HCT116 (cell line): ENCODE data around the gene AMHR2. TPM values are rescaled to one million over a fixed set of nuclear protein-coding genes. Genes with fewer than 3 reads are reported as not detected.

Source experiments
- ATAC-seq: fragments of 200-7000 bp; cut with Tn5 transposase; 2 replicates; pipeline ENCODE4 v1.9.1; 2020; ENCODE audit warnings: mild to moderate bottlenecking, moderate library complexity
- BruUV-seq: library from RNA; stranded (reverse); fragments of 400-500 nt; replicated peaks from 2 replicates; lab custom pipeline; 2021; lab: Mats Ljungman, UMichigan
- CTCF ChIA-PET: fragments of 300-600 bp; sonication (Branson Sonifier 250); formaldehyde crosslinking; loops from one replicate; lab custom pipeline; 2021; ENCODE audit warnings: antibody characterized with exemption; lab: Charles Lee
- POLR2A ChIA-PET: fragments of 300-600, 350-600 bp; sonication (Branson Sonifier 250); formaldehyde crosslinking; loops from one replicate; lab custom pipeline; 2021; ENCODE audit warnings: antibody characterized with exemption; lab: Charles Lee
- RAD21 ChIA-PET, 2 experiments: fragments of 300-600 bp; sonication (Branson Sonifier 250); formaldehyde crosslinking; loops; one replicate each; lab custom pipeline; 2023; ENCODE audit warnings: low total read pairs in 2 of 2; ENCODE audit not compliant: uncharacterized antibody in 2 of 2, unreplicated experiment in 2 of 2, low non-redundant PET in 1 of 2; lab: Charles Lee
- DNase-seq: peaks from one replicate; pipeline ENCODE4 v3.0.0-alpha.2; 2010; ENCODE audit warnings: low read depth, low spot score
- H2AFZ ChIP-seq: fragments of 200-600 bp; shearing (Covaris generic), sonication (generic); 2 replicates; pipeline ENCODE4 v1.6.1; 2017; ENCODE audit warnings: low read depth, mixed run types, mixed read lengths, antibody characterized with exemption, low read length; ENCODE audit not compliant: poor library complexity, severe bottlenecking
- H3K27ac ChIP-seq: 2 replicates; pipeline ENCODE4 v1.5.1; 2012; ENCODE audit warnings: low read depth, low read length
- H3K27me3 ChIP-seq: fragments of 200-600 bp; sonication (generic); 2 replicates; pipeline ENCODE4 v1.6.1; 2016; ENCODE audit warnings: mixed run types, low read length, mixed read lengths; ENCODE audit not compliant: insufficient read depth
- H3K36me3 ChIP-seq, 2 experiments: fragments of 200-500 bp in 1 of 2; fragments of 200-600 bp in 1 of 2; sonication (Bioruptor generic) in 1 of 2; sonication (generic) in 1 of 2; 2 replicates each; pipeline versions ENCODE4 v1.5.1 to v1.6.1; 2014 to 2016; ENCODE audit warnings: low read length in 2 of 2, inconsistent platforms in 1 of 2, mixed read lengths in 1 of 2, mixed run types in 1 of 2; ENCODE audit not compliant: insufficient read depth in 2 of 2, control insufficient read depth in 1 of 2
- H3K4me1 ChIP-seq, 2 experiments: fragments of 200-600 bp in 1 of 2; sonication (generic) in 1 of 2; 2 replicates each; pipeline versions ENCODE4 v1.5.1 to v1.6.1; 2012 to 2017; ENCODE audit warnings: low read length in 2 of 2, inconsistent platforms in 1 of 2, mild to moderate bottlenecking in 1 of 2, mixed read lengths in 1 of 2, mixed run types in 1 of 2, moderate library complexity in 1 of 2; ENCODE audit not compliant: insufficient read depth in 2 of 2, control insufficient read depth in 1 of 2
- H3K4me2 ChIP-seq: fragments of 200-600 bp; sonication (generic); 2 replicates; pipeline ENCODE4 v1.6.1; 2017; ENCODE audit warnings: mixed run types, low read length, mixed read lengths
- H3K4me3 ChIP-seq, 2 experiments: fragments of 200-600 bp in 1 of 2; sonication (generic) in 1 of 2; replicated peaks in 1 of 2; 2 replicates each; pipeline ENCODE4 v1.5.1; 2011 to 2016; ENCODE audit warnings: low read length in 2 of 2, control low read depth in 1 of 2, low read depth in 1 of 2, mild to moderate bottlenecking in 1 of 2, mixed read lengths in 1 of 2, mixed run types in 1 of 2
- H3K79me2 ChIP-seq: fragments of 200-600 bp; sonication (generic); 2 replicates; pipeline ENCODE4 v1.6.1; 2017; ENCODE audit warnings: mild to moderate bottlenecking, mixed run types, low read length, moderate library complexity, mixed read lengths; ENCODE audit not compliant: insufficient read depth
- H3K9ac ChIP-seq: fragments of 200-600 bp; sonication (generic); 2 replicates; pipeline ENCODE4 v1.6.1; 2016; ENCODE audit warnings: low read length, mixed read lengths
- H3K9me2 ChIP-seq: fragments of 200-600 bp; sonication (generic), shearing (Covaris generic); 2 replicates; pipeline ENCODE4 v1.6.1; 2017; ENCODE audit warnings: mixed run types, mild to moderate bottlenecking, moderate library complexity; ENCODE audit not compliant: insufficient read depth
- H3K9me3 ChIP-seq, 2 experiments: fragments of 200-500 bp in 1 of 2; fragments of 200-600 bp in 1 of 2; sonication (Bioruptor generic) in 1 of 2; sonication (generic) in 1 of 2; 2 replicates each; pipeline ENCODE4 v1.6.1; 2014 to 2017; ENCODE audit warnings: low read length in 2 of 2, mixed read lengths in 2 of 2, inconsistent platforms in 1 of 2, low read depth in 1 of 2, mild to moderate bottlenecking in 1 of 2, mixed run types in 1 of 2, moderate library complexity in 1 of 2; ENCODE audit not compliant: control insufficient read depth in 1 of 2, insufficient read depth in 1 of 2
- H4K20me1 ChIP-seq: fragments of 200-600 bp; sonication (generic), shearing (Covaris generic); 2 replicates; pipeline ENCODE4 v1.6.1; 2017; ENCODE audit warnings: mixed run types, mild to moderate bottlenecking, moderate library complexity; ENCODE audit not compliant: insufficient read depth
- CEBPB ChIP-seq: IDR thresholded peaks from 2 replicates; pipeline ENCODE4 v1.6.1; 2012; ENCODE audit warnings: low read depth
- EGR1 ChIP-seq: IDR thresholded peaks from 2 replicates; pipeline ENCODE4 v1.6.1; 2012; ENCODE audit warnings: low read depth
- EZH2phosphoT487 ChIP-seq: fragments of 200-600 bp; IDR thresholded peaks from 2 replicates; pipeline ENCODE4 v1.6.1; 2018; ENCODE audit warnings: antibody characterized with exemption, borderline replicate concordance
- FOSL1 ChIP-seq: IDR thresholded peaks from 2 replicates; pipeline ENCODE4 v1.6.1; 2012; ENCODE audit warnings: low read depth
- JUND ChIP-seq: IDR thresholded peaks from 2 replicates; pipeline ENCODE4 v1.6.1; 2012
- POLR2AphosphoS5 ChIP-seq: IDR thresholded peaks from 2 replicates; pipeline ENCODE4 v1.6.1; 2011; ENCODE audit warnings: mild to moderate bottlenecking, low read depth, low read length, moderate library complexity
- RAD21 ChIP-seq: IDR thresholded peaks from 2 replicates; pipeline ENCODE4 v1.6.1; 2012; ENCODE audit warnings: low read depth, mild to moderate bottlenecking
- SIN3A ChIP-seq: IDR thresholded peaks from 2 replicates; pipeline ENCODE4 v1.6.1; 2012; ENCODE audit warnings: low read depth
- SP1 ChIP-seq: IDR thresholded peaks from 2 replicates; pipeline ENCODE4 v1.6.1; 2012; ENCODE audit warnings: low read depth
- YY1 ChIP-seq: IDR thresholded peaks from 2 replicates; pipeline ENCODE4 v1.6.1; 2011; ENCODE audit warnings: low read length, low read depth, moderate library complexity, mild to moderate bottlenecking; ENCODE audit not compliant: insufficient replicate concordance; ENCODE audit errors: extremely low read depth
- ZFX ChIP-seq: fragments of 450-650 bp; IDR thresholded peaks from 2 replicates; pipeline ENCODE4 v1.6.1; 2017
- intact Hi-C: fragments of 100-400 bp; cut with micrococcal nuclease; formaldehyde crosslinking; loops from 2 replicates; pipeline ENCODE4 v1.10.0; 2022
- total RNA-seq: library from RNA; stranded (reverse); gene quantifications from one replicate; pipeline ENCODE4 v1.2.1, GENCODE V29; 2021; ENCODE audit not compliant: unreplicated experiment
- TF ChIP-seq, protein P1 (sequence below): IDR thresholded peaks from 2 replicates; pipeline ENCODE4 v1.6.1; 2012; ENCODE audit warnings: low read depth
- TF ChIP-seq, protein P2 (sequence below): IDR thresholded peaks from 2 replicates; pipeline ENCODE4 v1.6.1; 2011; ENCODE audit warnings: mild to moderate bottlenecking, low read length, moderate library complexity; ENCODE audit not compliant: insufficient replicate concordance; ENCODE audit errors: extremely low read depth
- TF ChIP-seq, protein P3 (sequence below): IDR thresholded peaks from 2 replicates; pipeline ENCODE4 v1.6.1; 2012

The AMHR2 gene
- total RNA-seq, 1 experiment from 2014 or later, result not detected

DNA sequence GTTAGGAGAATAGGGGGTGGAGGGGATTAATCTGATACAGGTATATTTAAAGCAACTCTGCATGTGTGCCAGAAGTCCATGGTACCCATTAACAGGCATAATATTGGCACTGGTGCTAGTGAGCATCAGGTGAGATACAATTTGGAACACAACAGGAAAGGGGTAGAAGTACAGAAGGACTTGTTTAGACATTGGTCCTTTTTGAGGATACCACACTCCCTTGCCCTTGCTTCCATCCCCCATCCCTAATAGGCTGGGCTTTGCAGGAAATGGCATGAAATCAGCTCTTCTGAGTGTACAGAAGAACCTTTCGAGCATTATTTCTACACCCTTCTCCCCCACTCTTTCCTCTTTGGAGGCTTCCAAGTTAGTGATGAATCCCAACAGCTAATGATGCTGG lies 44.6 kb downstream of the AMHR2 start:
- Histone ChIP-seq H3K9me3 (no peaks in the 10 kb centered on the region), H3K9me2 (no peaks in the 10 kb centered on the region), H3K36me3 (peaks cover 90 to 93% of the 10 kb centered on the region in 2 experiments), H3K27me3 (no peaks in the 10 kb centered on the region), H3K27ac (no peak overlapping the region), H4K20me1 (peaks cover 35% of the 10 kb centered on the region), H3K4me1 (no peaks in the 10 kb centered on the region), H3K4me3 (no peak overlapping the region), H3K4me2 (no peak overlapping the region), H3K9ac (no peak overlapping the region), H3K79me2 (peaks cover 99% of the 10 kb centered on the region), H2AFZ (no peak overlapping the region)
- TF ChIP-seq SP1 (no peak), RAD21 (no peak), SIN3A (no peak), ZFX (no peak)
- TF ChIP-seq, protein P1, sequence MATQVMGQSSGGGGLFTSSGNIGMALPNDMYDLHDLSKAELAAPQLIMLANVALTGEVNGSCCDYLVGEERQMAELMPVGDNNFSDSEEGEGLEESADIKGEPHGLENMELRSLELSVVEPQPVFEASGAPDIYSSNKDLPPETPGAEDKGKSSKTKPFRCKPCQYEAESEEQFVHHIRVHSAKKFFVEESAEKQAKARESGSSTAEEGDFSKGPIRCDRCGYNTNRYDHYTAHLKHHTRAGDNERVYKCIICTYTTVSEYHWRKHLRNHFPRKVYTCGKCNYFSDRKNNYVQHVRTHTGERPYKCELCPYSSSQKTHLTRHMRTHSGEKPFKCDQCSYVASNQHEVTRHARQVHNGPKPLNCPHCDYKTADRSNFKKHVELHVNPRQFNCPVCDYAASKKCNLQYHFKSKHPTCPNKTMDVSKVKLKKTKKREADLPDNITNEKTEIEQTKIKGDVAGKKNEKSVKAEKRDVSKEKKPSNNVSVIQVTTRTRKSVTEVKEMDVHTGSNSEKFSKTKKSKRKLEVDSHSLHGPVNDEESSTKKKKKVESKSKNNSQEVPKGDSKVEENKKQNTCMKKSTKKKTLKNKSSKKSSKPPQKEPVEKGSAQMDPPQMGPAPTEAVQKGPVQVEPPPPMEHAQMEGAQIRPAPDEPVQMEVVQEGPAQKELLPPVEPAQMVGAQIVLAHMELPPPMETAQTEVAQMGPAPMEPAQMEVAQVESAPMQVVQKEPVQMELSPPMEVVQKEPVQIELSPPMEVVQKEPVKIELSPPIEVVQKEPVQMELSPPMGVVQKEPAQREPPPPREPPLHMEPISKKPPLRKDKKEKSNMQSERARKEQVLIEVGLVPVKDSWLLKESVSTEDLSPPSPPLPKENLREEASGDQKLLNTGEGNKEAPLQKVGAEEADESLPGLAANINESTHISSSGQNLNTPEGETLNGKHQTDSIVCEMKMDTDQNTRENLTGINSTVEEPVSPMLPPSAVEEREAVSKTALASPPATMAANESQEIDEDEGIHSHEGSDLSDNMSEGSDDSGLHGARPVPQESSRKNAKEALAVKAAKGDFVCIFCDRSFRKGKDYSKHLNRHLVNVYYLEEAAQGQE, result no peak
- ATAC-seq, result no peak
- POLR2A ChIA-PET, result no interaction called here
- DNase-seq, result no peak
- CTCF ChIA-PET, result no interaction called here
- intact Hi-C loops, result no loop called here
- RAD21 ChIA-PET, result no interaction called here
- BruUV-seq, result no TSS peak

DNA sequence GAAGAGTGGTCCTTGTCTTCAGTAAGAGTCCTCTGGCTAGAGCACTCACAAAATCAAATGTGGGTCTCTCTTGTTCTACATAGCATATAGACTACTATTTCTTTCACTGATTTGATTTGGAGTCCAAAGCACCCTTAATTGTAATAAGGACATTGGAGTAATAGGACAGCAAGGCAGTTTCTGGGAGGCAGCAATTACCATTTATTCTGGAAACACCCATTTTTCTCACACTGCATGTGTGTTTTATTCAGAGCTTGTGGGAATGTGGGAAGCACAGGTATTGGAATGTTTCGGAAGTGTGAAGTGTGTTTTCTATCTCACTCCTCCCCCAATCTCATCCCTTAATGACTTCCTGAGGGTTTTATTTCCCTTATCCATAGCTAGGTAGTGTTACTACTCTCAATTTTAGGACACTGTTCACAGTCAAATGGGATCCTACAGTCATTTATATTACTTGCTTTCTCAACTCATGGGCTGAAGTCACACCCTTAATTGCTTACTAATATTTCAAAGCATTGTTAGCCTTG lies 48.5 kb downstream of the AMHR2 start:
- Histone ChIP-seq H2AFZ (no peak overlapping the region), H3K9me2 (no peaks in the 10 kb centered on the region), H3K4me1 (no peaks in the 10 kb centered on the region), H3K4me3 (no peak overlapping the region), H3K9ac (no peak overlapping the region), H4K20me1 (peaks cover 50% of the 10 kb centered on the region), H3K9me3 (no peaks in the 10 kb centered on the region), H3K27ac (no peak overlapping the region), H3K4me2 (no peak overlapping the region), H3K79me2 (peaks cover 99% of the 10 kb centered on the region), H3K27me3 (no peaks in the 10 kb centered on the region), H3K36me3 (peaks cover 88 to 92% of the 10 kb centered on the region in 2 experiments)
- intact Hi-C loops, result no loop called here
- no peak for DNase-seq
- ChIA-PET CTCF (interaction anchor here (0.6 to 2.1 kb wide), 2 partner anchors 120 to 404 kb away, joined by 3 to 4 read pairs; no protein-coding TSS in a partner anchor), RAD21 (interaction anchor here in 1 of 2 experiments (0.8 kb wide), 1 partner anchor 631 kb away, joined by 4 read pairs; no protein-coding TSS in a partner anchor), POLR2A (no interaction called here)
- no peak for ATAC-seq
- TF ChIP-seq EGR1 (no peak), JUND (no peak), SP1 (no peak), FOSL1 (no peak), CEBPB (no peak), EZH2phosphoT487 (no peak), YY1 (no peak), POLR2AphosphoS5 (no peak)
- TF ChIP-seq, protein P2, sequence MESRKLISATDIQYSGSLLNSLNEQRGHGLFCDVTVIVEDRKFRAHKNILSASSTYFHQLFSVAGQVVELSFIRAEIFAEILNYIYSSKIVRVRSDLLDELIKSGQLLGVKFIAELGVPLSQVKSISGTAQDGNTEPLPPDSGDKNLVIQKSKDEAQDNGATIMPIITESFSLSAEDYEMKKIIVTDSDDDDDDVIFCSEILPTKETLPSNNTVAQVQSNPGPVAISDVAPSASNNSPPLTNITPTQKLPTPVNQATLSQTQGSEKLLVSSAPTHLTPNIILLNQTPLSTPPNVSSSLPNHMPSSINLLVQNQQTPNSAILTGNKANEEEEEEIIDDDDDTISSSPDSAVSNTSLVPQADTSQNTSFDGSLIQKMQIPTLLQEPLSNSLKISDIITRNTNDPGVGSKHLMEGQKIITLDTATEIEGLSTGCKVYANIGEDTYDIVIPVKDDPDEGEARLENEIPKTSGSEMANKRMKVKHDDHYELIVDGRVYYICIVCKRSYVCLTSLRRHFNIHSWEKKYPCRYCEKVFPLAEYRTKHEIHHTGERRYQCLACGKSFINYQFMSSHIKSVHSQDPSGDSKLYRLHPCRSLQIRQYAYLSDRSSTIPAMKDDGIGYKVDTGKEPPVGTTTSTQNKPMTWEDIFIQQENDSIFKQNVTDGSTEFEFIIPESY, result no peak
- TF ChIP-seq, protein P3, sequence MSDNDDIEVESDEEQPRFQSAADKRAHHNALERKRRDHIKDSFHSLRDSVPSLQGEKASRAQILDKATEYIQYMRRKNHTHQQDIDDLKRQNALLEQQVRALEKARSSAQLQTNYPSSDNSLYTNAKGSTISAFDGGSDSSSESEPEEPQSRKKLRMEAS, result no peak
- no TSS peak for BruUV-seq
